Osteoblast (primary cell): ENCODE data around the gene SLC1A1. TPM values are rescaled to one million over a fixed set of nuclear protein-coding genes. Genes with fewer than 3 reads are reported as not detected.

ENCODE experiments used
- DNase-seq: peaks from one replicate; pipeline ENCODE4 v3.0.0; 2011; ENCODE audit warnings: low spot score, mixed read lengths; ENCODE audit not compliant: insufficient read length; ENCODE audit errors: missing footprints
- H2AFZ ChIP-seq: 2 replicates; pipeline ENCODE4 v1.6.0; 2011; ENCODE audit warnings: mild to moderate bottlenecking, low read length
- H3K27ac ChIP-seq: 2 replicates; pipeline ENCODE4 v1.5.1; 2011; ENCODE audit warnings: mild to moderate bottlenecking, low read depth, low read length, moderate library complexity
- H3K27me3 ChIP-seq: 2 replicates; pipeline ENCODE4 v1.6.0; 2012; ENCODE audit warnings: mild to moderate bottlenecking, control low read depth, inconsistent platforms, low read length, moderate library complexity; ENCODE audit not compliant: insufficient read depth
- H3K36me3 ChIP-seq: 2 replicates; pipeline ENCODE4 v1.5.1; 2011; ENCODE audit warnings: mild to moderate bottlenecking, low read length, control low read depth, moderate library complexity; ENCODE audit not compliant: insufficient read depth
- H3K4me1 ChIP-seq: 2 replicates; pipeline ENCODE4 v1.5.1; 2011; ENCODE audit warnings: mild to moderate bottlenecking, low read length, control low read depth, moderate library complexity; ENCODE audit not compliant: insufficient read depth
- H3K4me2 ChIP-seq: 2 replicates; pipeline ENCODE4 v1.6.0; 2011; ENCODE audit warnings: mild to moderate bottlenecking, low read length; ENCODE audit not compliant: insufficient read depth
- H3K4me3 ChIP-seq: fragments of 200-600 bp; sonication (generic); 3 replicates; pipeline ENCODE4 v1.5.1; 2012; ENCODE audit warnings: mild to moderate bottlenecking, low read length, inconsistent platforms; ENCODE audit not compliant: insufficient read depth
- H3K79me2 ChIP-seq: 2 replicates; pipeline ENCODE4 v1.6.0; 2012; ENCODE audit warnings: mild to moderate bottlenecking, low read length, control low read depth, inconsistent platforms; ENCODE audit not compliant: insufficient read depth
- H3K9me3 ChIP-seq: 2 replicates; pipeline ENCODE4 v1.5.1; 2011; ENCODE audit warnings: low read depth, low read length, control low read depth
- H4K20me1 ChIP-seq: 2 replicates; pipeline ENCODE4 v1.6.0; 2012; ENCODE audit warnings: mild to moderate bottlenecking, low read length, control low read depth; ENCODE audit not compliant: insufficient read depth
- CTCF ChIP-seq: IDR thresholded peaks from 2 replicates; pipeline ENCODE4 v1.5.1; 2011; ENCODE audit warnings: mild to moderate bottlenecking, low read depth, low read length, moderate library complexity; ENCODE audit errors: extremely low read depth
- total RNA-seq: library from RNA; depleted of rRNA; stranded (reverse); fragments of >200 nt; gene quantifications from 2 replicates; pipeline ENCODE4 v1.2.3, GENCODE V29; 2012

Gene SLC1A1
- total RNA-seq, 1 donor: 25.7 TPM

- Histone ChIP-seq H3K27me3 (no peaks in the 10 kb centered on the region), H3K9me3 (no peaks in the 10 kb centered on the region), H3K4me1 (peaks cover 17% of the 10 kb centered on the region), H3K36me3 (no peaks in the 10 kb centered on the region), H4K20me1 (no peaks in the 10 kb centered on the region), H2AFZ (no peak overlapping the region), H3K4me2 (peak overlapping the region; percentile 56), H3K4me3 (no peak overlapping the region), H3K79me2 (no peaks in the 10 kb centered on the region), H3K27ac (peak overlapping the region; percentile 68)
- TF ChIP-seq CTCF: no peak
- no peak for DNase-seq
These were observed 124.4 kb downstream of the SLC1A1 start for GRCh38 chr9:4614627-4615026.

- no peaks in the 10 kb centered on the region for H3K36me3 ChIP-seq
- no peak for TF ChIP-seq CTCF
- no peaks in the 10 kb centered on the region for H4K20me1 ChIP-seq
- H3K9me3 ChIP-seq: no peaks in the 10 kb centered on the region
- no peaks in the 10 kb centered on the region for H3K27me3 ChIP-seq
- H3K4me1 ChIP-seq: peaks cover 17% of the 10 kb centered on the region
- DNase-seq: peak; percentile 95
- H3K4me2 ChIP-seq: peak overlapping the region; percentile 56
- no peak overlapping the region for H3K4me3 ChIP-seq
- H3K79me2 ChIP-seq: no peaks in the 10 kb centered on the region
- peak overlapping the region; percentile 72 for H2AFZ ChIP-seq
- H3K27ac ChIP-seq: peak overlapping the region; percentile 68
These were observed 125.0 kb downstream of the SLC1A1 start for GRCh38 chr9:4615251-4615650.

- no peaks in the 10 kb centered on the region for H3K27me3 ChIP-seq
- H3K79me2 ChIP-seq: no peaks in the 10 kb centered on the region
- peaks cover 17% of the 10 kb centered on the region for H3K4me1 ChIP-seq
- no peak overlapping the region for H3K4me2 ChIP-seq
- no peak overlapping the region for H3K4me3 ChIP-seq
- peak overlapping the region; percentile 72 for H2AFZ ChIP-seq
- no peak for DNase-seq
- peak overlapping the region; percentile 50 for H3K27ac ChIP-seq
- H3K9me3 ChIP-seq: no peaks in the 10 kb centered on the region
- H4K20me1 ChIP-seq: no peaks in the 10 kb centered on the region
- no peak for TF ChIP-seq CTCF
- no peaks in the 10 kb centered on the region for H3K36me3 ChIP-seq
These were observed 125.5 kb downstream of the SLC1A1 start for GRCh38 chr9:4615778-4616177.

- no peak for TF ChIP-seq CTCF
- H3K4me1 ChIP-seq: peaks cover 20% of the 10 kb centered on the region
- H3K27ac ChIP-seq: no peak overlapping the region
- H3K27me3 ChIP-seq: no peaks in the 10 kb centered on the region
- no peak overlapping the region for H3K4me2 ChIP-seq
- no peak for DNase-seq
- H3K9me3 ChIP-seq: no peaks in the 10 kb centered on the region
- H3K4me3 ChIP-seq: no peak overlapping the region
- no peaks in the 10 kb centered on the region for H3K36me3 ChIP-seq
- H4K20me1 ChIP-seq: no peaks in the 10 kb centered on the region
- no peak overlapping the region for H2AFZ ChIP-seq
- no peaks in the 10 kb centered on the region for H3K79me2 ChIP-seq
These were observed 127.5 kb downstream of the SLC1A1 start for GRCh38 chr9:4617752-4618151.
